CD1c-positive myeloid dendritic cell (primary cell): ENCODE data around the gene PRKCE.
A peak's percentile ranks its signal among the peaks of the same experiment; 100 is the strongest.
"Not testable (repeated sequence)": the region's sequence is repeated elsewhere in the genome, so short reads cannot be mapped to it uniquely, and the experiment has no call there.

ENCODE experiments used
- DNase-seq: peaks from one replicate; pipeline ENCODE4 v3.0.0-alpha.2; 2016; ENCODE audit errors: extremely low spot score

PRKCE gene

DNA sequence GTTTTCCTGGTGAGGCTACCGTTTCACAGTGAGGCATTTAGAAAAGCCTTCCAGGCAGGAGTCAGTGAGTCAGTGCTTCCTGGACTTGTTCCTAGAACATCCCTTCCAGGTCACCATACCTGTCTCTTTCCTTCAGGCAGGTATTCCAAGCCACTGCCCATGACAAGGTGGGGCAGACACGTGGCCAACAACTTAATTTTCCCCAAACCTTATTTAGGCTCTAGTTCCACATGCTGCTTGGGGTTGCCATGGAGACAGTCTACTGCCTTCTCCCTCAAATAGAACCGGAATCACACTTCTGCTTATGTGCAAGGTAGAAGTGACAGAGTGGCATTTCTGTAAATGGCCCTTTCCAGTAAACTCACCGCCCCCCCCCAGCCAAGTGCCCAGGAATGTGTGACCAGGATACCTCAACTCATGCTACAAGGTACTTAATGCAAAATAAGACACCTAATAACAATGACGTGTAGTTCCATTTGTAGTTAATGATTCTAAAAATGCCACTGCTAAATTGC lies 258.3 kb downstream of the PRKCE start:
- peak; percentile 71 for DNase-seq

DNA sequence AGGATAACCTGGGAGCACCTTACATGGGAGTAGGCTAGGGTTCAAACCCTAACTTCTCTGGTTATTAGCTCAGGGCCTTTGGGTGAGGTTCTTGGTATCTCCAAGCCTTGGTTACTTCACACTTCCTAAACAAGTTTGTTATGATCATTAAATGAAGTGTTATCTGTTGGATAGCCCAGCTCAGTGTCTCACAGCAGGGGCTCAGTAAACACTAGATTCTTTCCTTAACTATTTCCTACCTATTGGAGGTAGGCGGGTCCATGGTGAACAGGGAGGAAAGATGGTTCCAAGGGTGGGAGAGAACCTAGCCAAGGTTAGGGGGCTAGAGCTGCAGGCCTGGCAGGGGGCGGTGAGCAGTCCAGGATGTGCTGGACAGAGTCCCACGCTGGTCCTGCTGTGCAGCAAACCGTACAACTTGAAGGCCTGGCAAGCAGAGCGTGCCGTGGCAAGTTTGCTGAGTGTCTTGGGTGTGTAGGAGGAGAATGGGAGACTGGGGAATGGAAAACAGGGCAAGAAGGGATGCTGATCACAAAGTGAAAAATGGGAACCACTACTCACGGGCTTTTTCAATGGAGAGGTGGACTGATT lies 259.1 kb downstream of the PRKCE start:
- no peak for DNase-seq

DNA sequence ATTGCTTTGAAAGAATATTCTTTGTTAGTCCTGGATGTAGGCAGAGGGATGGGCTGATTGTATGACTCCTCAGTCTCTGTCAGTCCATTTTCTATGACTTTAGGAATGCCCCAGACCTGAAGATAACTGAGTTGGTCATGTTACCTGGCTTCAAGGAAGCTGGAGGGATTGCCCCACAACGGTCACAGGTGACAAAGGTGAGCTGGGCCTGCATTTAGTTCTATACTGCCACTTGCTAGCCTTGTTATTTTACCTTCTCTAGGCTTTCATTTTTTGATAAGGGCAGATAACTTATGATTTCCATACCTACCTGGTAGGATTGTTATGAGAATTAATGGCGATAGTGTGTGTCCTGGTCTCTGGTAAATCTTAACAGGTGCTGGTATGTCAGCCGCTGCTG lies 260.1 kb downstream of the PRKCE start:
- DNase-seq = no peak

DNA sequence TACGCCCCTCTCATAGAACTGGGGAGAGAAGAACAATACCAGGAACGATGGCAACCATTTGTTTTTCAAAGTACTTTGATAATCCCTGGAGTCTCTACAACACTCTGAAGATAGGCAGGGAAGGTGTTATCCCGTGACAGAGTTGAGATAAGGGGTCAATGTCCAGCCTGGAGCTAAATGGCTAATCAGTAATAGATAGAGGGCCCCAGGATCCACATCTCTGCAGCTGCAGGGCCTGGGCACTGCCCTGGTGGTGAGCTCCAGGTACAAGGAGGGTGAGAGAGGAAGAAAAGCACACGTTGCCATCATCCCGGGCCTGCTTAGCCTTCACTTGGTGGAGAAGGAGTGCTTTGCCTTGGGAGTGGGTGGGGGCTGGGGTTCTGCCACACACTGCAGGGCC lies 260.6 kb downstream of the PRKCE start:
- DNase-seq = no peak

DNA sequence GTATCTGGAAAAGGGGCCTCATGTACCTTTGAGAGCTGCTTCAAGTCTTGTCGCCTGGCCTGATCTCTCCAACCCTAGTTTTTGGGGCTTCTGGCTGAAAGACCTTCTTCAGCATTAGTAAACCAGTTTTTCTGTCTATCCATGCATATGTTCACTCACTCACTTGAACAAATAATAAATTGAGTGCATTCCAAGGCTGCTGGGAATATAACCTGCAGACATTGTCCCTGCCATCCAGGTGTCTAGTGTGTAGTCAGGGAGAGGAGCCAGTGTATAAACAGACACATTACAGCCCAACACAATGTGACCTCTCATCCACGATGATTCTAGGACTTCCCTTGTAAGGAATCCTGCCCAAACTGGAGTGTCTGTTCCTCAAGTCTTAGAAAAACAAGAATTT lies 262.1 kb downstream of the PRKCE start:
- no peak for DNase-seq

DNA sequence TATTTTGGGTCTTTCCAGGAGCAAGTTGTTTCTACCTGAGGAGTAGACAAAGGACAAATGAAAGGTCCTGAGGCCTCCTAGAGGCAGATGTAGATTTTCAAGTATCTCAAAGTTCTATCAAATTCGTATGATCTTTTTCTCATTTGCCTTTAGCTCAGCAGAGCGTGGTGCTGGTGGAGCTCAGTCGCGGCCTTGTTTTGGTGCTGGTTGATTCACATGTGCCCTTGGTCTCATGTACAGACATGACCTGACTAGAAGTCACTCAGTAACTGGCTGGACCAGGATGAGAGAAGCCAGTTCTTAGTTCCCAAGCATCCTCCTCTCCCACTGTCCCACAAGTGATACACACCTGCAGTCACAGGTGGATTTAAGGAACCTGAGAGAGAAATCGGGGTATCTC lies 264.0 kb downstream of the PRKCE start:
- no peak for DNase-seq

DNA sequence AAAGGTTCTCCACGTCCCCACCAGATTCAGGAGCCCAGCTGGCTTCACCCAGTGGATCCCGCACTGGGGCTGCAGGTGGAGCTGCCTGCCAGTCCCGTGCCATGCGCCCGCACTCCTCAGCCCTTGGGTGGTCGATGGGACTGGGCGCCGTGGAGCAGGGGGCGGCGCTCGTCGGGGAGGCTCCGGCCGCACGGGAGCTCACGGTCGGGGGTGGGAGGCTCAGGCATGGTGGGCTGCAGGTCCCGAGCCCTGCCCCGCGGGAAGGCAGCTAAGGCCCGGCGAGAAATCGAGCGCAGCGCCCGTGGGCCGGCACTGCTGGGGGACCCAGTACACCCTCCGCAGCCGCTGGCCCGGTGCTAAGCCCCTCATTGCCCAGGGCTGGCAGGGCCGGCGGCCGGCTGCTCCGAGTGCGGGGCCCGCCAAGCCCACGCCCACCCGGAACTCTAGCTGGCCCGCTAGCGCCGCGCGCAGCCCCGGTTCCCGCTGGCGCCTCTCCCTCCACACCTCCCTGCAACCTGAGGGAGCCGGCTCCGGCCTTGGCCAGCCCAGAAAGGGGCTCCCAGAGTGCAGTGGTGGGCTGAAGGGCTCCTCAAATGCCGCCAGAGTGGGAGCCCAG lies 266.2 kb downstream of the PRKCE start:
- not testable (repeated sequence) for DNase-seq

DNA sequence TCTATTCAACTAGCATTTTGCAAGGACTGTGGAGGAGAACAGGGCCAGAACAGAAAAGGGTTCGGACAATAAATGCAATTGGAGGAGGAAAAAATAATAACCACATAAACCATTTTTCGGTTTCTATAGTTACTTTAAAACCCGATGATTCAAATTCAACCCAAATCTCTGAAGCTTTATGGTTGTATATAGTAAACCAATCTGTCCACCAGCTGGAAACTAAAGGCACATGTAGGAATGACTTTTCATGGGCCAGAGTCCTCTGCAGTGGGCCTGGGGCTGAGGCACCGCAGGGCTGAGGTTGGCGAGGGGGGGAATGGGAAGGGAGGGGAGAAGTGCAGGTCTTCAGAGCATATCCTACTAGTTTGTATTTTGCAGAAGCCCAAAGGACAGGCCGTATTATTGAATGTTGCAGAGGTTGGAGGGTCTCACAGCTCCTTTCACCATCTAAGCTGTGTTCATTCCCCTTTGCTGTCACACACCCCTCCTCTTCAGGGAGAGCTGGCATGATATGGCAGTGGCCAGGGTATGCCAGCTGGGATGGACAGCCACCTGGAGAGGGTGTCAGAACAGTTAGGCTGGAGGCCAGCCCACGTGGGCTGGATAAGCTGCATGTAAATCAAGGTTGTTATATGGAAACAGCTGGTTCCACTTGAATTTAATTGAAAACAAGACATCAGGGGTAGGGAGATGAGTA lies 267.1 kb downstream of the PRKCE start:
- DNase-seq = no peak

DNA sequence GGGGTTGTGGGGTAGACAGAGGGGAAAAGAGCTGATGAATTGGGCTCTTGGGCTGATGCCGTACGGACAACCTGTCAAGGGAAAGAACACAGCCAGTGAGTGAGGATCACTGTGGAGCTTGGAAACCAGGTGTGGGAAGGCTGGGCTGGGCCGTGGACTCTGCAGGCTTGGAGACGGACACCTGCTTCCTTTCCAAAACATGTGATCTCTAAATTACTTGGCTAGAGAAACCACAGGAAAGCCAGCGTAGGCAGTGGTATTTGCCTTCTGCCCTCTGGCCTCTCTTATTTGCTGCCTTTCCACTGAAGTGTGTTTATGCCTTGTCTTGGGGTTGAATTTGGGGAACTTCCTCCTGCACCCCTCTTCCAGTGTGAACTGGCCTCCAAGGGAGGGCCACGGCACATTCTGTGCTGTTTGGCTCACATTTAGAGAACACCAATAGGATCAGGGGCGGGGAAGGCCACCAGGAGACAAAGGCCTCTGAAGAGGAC lies 267.7 kb downstream of the PRKCE start:
- DNase-seq = peak; percentile 10

DNA sequence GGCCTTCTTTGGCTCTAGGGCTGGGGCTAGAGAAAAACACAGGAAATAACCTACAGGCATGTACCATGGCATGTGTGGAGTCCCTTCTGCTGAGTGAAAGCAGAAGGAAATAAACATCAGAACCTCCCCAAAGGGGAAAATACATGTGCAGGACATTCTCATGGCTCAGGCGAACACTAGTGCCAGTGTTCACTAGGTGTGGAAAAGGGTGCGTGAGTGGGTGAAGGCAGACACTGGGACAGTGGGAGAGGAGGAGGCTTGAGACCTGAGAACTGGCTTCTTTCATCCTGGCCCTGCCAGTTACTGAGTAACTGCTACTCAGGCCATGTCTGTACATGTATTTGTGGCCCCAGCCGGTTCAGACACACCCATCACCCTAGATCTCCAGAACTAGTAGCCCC lies 268.2 kb downstream of the PRKCE start:
- no peak for DNase-seq

DNA sequence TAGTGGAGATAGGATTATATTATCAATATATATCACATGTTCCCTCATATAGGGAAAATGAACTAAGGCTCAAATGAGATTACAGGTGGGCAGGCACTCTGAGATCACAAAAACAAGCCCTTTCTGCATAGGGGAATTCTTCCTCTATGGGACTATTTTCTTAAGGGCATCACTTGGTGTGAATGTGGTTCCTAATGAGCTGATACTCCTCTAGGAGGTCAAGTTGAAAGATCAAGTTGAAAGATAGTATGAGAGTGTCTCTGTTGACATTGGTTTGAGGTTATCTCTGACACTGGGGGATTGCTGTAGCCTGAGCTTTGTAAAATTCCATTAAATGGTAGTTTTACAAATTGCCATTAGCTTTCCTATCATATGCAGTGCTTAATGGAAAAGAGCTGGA lies 270.4 kb downstream of the PRKCE start:
- DNase-seq = no peak

DNA sequence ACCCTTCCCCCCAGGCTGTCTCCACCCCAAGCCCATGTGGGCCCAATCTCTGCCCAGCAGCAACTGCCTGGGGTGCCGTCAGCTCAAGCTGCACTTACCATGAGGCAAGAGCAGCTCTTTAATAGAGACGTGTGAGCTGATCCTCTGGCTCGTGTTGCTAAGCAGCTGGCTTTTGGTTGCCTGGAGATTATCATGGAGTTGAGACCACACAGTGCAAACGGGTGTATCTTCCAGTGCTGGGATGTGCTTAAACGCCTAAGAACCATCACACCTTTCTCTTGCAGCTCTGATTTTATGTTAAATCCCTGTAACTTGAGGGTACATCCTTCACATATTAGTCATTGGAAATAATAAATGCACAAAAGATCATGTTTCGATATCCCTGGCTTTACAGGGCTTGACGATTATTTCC lies 271.1 kb downstream of the PRKCE start:
- DNase-seq = no peak

DNA sequence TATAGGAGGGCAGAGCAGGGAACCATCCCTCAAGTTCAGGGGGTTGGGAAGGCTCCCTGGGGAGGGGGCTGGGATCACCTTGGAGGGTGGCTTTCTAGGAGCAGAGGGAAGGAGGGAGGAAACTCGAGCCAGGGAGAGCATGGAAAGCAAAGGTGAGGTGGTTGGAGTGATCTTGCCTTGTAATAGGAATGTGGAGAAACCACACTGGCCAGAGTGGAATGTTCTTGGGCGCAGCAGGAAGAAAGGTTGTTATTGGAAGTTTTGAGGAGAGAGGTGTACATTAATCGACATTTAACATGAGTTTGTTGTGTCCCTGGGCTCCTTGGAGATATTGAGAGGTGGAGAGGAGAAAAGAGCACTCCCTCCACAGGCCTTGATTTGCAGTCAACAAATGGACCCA lies 272.2 kb downstream of the PRKCE start:
- DNase-seq = no peak

DNA sequence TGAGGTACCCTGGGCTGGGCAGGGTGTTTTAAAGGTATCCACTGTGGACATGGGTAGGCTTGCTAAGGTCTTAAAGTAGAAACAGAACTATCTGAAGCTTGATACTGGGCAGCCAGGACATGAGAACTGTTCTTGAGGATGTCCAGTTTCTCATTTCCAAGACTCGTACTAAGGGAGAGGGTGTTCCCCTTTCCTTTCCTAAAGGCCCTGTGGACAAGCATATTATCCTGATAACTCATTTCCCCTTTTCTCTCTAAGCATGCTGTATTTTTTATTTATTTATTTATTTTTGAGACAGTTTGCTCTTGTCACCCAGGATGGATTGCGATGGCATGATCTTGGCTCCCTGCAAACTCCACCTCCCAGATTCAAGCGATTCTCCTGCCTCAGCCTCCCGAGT lies 273.6 kb downstream of the PRKCE start:
- peak; percentile 52 for DNase-seq

DNA sequence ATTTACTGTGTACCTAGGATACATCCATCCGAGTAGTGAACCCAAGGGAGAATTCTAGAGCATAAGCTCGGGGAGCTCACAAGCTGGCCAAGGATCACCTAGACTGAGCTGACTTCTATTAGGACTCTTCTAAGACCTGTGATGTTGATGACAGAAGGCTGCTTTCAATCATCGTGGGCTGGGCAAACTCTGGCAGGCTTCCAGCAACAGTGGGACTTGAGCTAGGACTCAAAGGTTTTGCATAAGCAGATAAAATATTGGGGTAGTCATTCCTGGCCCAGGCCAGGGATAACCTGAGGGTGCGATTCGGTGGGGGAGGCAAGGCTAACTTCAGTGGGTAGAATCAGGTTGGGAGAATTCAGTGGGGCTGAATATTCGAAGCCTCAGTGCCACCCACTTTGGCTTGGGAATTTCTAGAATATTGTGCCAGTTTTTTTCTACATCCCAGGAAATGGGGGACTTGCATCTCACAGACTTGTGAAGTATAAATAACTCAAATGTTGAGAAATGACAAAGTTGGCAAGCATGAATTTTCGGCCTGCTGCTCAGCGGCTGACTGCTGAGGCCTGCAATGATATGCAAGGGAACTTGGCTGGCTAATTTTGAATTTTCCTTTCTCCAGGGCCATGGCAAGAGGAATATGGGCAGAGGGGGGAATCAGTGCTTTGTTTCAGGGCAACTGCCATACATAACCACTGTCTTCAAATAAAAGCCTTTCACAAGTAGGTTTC lies 274.3 kb downstream of the PRKCE start:
- no peak for DNase-seq

DNA sequence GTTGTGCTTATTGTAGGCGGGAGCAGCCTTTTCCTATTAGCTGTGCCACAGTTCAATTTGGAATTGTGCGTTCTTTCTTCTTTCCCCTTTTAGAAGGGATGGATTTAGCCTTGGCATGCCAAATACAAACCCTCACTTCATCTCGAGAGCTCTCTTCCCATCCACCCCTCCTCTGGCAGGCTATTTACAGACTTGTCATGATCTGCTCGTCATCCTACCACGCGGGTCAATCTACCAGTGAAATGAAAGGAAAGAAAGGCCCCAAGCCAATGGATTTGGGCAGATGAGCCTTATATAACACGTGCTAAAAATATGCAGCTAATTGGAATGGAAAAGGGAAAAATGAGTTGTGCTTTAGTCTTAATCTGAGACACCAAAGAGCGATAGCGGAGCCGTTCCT lies 277.5 kb downstream of the PRKCE start:
- no peak for DNase-seq

DNA sequence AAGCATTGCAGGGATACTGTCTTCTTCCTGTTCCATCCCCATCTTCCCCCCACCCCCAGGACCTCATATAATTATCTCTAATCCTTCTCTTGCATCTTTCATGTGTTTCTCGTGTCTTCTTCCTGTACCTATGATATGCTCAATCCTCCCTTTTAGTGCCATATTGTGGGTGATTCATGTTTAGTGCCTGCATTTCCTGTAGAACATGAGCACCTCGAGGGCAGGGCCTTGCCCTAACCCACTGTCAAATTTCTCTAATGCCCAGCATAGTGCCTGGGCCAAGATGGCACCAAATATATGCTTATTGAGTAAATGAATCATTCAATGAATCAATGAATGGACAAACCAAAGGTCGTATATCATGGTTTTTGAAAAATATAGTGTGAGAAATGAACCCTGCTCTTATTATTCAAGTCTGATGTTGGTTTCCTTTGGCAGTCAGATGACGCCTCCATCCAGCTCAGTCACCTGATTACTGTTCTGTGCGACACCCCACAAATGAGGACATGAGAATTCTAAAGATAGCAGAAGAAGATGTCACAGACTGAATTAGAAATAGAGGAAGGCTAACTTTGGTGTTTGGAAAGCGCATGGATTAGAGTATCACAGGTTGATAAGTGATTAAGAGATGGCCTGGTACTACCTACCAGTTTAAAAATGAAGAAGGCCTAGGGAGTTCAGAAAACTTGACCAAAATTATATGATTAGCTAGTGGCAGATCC lies 278.4 kb downstream of the PRKCE start:
- peak; percentile 80 for DNase-seq

DNA sequence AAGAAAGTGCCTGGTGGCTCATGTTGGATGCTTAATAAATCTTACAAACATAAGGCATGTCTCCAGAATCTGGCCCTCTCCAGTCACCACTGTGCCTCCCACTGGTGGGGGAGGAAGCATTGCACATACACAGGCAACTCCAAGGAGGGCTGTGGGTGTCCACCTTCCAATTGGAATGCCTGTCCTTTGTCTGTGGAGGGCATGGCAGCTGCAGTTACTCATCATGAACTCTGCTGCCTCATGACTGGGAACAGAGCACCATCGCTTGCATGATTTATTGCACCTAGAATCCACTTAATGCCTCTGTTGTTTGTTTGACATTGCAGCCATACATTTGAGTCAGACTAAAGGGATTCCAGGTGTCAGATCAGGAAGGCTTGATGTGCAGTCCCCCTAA lies 278.9 kb downstream of the PRKCE start:
- DNase-seq = peak; percentile 38

DNA sequence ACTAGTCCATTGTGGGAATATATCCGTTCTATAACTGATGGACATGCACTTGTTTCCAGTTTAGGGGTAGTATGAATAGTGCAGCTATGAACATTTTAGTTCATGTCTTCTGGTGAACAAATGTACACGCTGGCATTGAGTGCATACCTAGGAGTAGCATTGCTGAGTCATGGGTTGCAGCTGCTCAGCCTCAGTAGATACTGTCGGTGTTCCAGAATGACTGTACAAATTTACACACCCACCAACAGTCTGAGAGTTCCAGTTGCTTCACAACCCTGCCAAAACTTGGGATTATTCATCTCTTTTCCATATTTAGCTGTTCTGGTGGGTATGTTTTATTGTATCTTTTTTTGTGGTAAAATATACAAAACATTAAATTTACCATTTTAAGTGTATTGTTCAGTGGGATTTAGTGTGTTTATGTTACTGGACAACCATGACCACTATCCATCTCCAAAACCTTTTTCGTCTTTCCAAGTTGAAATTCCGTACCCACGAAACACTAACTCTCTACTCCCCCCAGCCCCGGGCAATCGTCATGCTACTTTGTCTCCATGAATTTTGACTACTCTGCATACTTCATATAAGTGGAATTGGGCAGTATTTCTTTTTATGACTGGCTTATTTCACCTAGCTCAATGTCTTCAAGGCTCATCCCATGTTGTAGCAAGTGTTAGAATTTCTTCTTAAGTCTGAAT lies 281.0 kb downstream of the PRKCE start:
- DNase-seq = no peak

DNA sequence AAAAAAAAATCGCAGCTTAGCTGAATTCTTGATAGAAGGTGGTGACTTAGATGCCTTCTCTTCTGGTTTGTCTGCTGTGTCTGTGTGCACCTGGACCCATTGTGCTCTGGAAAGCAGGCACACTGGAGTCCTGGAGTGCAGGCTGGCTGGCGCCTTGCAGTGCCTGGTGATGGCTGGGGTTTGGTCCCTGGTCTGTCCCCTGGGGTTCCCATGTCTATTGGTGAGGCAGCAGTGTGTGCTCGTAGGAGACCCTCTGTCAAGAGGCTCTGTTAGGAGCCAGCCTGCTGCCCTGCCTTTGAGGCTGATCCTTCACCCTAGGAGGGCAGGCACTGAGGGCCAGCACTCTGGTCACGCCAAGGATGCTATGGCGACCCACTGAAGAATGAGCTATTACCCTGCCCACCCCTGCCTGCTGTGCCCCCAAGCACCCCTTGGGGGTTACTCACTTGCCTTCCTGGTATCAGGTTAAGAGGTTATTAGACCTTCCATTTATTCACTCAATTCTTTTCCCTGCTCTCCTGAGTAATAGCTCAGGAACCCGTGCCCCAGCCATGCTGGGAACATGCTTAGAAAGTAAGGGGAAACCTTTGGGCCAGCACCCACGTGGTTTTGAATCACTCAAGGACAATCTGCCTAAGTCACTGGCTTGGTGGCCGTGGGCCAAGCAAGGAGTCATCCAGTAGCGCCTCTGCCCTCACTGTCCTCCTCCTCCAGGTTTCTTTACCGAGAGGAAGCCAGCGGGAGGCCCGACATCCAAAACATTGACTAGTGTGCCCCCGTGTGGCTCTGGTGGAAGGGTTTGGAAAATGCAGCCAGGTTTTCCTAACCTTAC lies 284.5 kb downstream of the PRKCE start:
- DNase-seq = peak; percentile 96
